Skin epidermis (tissue), 12 donors: ENCODE data around the gene GIGYF2.
"Not testable (repeated sequence)": the region's sequence is repeated elsewhere in the genome, so short reads cannot be mapped to it uniquely, and the experiment has no call there.

Experiments
- H3K27ac ChIP-seq, 21 experiments: fragments of 200-600 bp; sonication (generic) in 11 of 21; one replicate each; pipeline ENCODE4 v1.5.0; 2020; ENCODE audit warnings: mild to moderate bottlenecking in 3 of 21, inconsistent platforms in 2 of 21, moderate library complexity in 2 of 21
- H3K4me3 ChIP-seq, 7 experiments: fragments of 200-600 bp; sonication (generic) in 2 of 7; one replicate each; pipeline ENCODE4 v1.5.0; 2020; ENCODE audit warnings: inconsistent platforms in 2 of 7, mild to moderate bottlenecking in 2 of 7, moderate library complexity in 1 of 7

The GIGYF2 gene

DNA sequence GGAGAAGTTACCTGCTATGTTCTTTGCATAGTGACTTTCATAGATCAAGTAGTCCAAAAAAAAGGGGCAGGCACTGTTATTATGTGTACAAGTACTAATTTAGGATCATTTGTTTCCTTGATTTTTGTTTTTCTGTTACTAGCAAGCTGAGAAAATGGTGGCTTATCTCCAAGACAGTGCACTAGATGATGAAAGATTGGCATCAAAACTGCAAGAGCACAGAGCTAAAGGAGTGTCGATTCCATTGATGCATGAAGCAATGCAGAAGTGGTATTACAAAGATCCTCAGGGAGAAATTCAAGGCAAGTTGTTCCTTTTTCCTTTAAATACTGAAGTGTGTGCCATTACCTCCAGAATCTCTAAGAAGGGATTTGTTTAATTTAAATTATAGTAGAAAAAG is 98.8 kb downstream of the GIGYF2 start:
- Histone ChIP-seq H3K27ac (no peak overlapping the region), H3K4me3 (no peak overlapping the region)

DNA sequence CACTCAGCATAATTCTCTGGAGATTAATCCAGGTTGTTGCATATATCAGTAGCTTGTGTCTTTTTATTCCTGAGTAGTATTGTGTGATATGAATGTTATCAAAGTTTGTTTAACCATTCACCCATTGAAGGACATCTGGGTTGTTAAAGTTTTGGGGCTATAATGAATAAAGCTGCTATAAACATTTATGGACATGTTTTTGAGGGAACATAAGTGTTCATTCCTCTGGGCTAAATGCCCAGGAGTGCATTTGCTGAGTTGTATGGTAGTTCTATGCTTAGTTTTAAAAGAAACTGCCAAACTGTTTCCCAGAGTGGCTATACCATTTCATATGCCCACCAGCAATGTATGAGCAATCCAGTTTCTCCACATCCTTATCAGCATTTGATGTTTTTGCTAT is 101.1 kb downstream of the GIGYF2 start:
- H3K27ac ChIP-seq: no peak overlapping the region
- no peak overlapping the region for H3K4me3 ChIP-seq

DNA sequence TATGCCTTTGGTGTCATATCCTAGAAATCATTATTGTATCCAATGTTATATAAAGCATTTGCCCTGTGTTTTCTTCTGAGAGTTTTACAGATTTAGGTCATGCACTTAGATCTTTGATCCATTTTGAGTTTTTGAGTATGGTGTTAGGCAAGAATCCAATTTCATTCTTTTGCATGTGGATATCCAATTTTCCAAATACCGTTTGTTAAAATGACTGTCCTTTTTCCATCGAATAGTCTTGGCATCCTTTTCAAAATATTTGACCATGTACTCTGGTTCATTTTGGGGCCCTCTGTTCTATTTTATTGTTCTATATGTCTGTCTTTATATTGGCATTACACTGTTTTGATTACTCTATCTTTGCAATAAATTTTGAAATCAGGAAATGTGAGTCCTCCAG is 103.0 kb downstream of the GIGYF2 start:
- no peak overlapping the region for H3K4me3 ChIP-seq

DNA sequence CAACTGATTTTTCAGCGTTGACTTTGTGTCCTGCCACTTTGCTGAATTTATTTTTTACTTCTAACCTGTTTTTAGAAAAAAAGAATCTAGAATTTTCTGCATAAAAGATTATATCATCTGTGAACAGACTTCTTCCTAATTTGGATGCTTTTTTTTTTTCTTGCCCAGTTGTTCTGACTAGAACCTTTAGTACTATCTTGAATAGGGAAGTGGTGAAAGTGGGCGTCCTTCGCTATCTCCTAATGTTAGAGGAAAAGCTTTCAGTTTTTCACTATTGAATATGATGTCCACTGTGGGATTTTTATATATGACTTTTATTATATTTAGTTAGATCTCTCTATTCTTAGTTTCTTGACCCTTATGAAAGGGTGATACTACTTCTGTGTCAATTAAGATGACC is 105.0 kb downstream of the GIGYF2 start:
- Histone ChIP-seq H3K4me3 (no peak overlapping the region), H3K27ac (no peak overlapping the region)

More for the DNA sequence above, 103.0 kb downstream of the GIGYF2 start:
- no peak overlapping the region for H3K27ac ChIP-seq

DNA sequence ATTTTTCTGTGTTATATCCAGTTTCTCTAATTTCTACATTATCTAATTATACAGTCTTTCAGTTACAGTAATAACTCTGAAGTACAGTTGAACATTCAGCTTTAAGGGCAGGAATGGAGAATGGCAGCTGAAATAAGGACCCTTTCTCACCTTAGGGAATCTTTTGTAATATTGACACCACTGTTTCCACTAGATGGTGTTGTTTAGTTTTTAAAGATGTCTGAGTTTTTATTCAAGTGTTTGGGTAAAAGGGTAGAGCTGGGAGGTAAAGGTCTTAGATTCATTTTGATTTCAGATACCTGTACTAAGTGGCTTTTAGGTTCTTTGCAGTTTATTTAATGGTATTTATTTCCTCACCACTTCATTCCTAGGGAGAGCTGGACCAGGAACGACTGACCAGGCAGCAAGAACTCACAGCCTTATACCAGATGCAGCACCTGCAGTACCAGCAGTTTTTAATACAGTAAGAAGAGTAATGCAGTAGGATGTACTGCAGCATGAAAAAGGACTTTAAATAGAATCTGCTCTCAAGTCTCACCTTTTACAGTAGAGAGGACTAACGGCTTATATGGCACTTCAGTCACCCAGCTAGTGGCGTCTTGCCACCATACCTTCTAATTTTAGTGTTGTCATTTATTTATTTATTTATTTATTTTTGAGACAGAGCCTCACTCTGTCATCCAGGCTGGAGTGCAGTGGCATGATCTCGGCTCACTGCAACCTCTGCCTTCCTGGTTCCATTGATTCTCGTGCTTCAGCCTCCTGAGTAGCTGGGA is 112.4 kb downstream of the GIGYF2 start:
- H3K4me3 ChIP-seq: no peak overlapping the region
- no peak overlapping the region for H3K27ac ChIP-seq

DNA sequence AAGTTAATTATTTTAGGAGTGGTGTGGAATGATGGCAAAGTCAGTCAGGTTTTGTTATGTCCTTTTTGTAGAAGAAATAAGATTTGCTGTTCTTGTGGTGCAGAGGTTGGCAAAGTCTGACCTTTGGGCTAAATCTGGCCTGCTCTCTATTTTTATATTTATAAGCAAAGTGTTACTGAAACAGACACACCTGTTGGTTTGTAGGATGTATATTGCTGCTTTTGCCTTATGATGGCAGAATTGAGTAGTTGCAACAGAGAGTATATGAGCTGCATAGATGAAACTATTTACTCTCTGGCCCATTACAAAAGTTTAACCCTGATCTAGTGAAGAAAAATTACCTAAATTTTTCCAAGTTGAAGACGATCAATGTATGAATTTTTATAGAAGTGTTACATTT is 113.3 kb downstream of the GIGYF2 start:
- Histone ChIP-seq H3K27ac (no peak overlapping the region), H3K4me3 (no peak overlapping the region)

DNA sequence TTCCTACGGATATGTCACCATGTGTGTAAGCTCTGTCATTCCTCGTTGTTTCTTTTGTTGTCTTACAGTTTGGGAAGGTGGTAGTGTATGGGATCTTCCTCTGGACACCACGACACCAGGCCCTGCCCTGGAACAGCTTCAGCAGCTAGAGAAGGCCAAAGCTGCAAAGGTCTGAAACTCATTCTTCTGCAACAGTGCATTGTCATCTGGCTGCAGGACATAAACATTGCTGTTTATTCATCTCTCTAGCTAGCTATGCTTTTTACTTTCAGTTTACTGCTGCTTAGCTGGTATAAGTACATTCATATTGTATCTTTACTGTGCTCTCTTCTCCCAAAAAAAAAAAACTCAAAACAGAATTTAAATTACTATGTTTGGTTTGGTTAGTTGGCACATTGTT is 118.4 kb downstream of the GIGYF2 start:
- H3K4me3 ChIP-seq: no peak overlapping the region
- H3K27ac ChIP-seq: no peak overlapping the region

DNA sequence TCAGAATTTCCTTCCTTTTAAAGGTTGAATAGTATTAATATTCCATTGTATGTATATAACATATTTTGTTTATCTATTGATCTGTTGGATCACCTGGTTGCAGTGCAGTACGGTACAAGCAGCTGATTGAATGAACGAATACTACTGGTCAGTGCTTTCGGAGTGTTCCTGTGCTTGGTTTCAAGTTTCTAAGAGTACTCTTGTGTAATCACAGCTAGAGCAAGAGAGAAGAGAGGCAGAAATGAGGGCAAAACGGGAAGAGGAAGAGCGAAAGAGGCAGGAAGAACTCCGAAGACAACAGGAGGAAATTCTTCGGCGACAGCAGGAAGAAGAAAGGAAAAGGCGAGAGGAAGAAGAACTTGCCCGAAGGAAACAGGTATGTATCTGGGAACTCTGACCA is 119.5 kb downstream of the GIGYF2 start:
- Histone ChIP-seq H3K4me3 (no peak overlapping the region), H3K27ac (no peak overlapping the region)

DNA sequence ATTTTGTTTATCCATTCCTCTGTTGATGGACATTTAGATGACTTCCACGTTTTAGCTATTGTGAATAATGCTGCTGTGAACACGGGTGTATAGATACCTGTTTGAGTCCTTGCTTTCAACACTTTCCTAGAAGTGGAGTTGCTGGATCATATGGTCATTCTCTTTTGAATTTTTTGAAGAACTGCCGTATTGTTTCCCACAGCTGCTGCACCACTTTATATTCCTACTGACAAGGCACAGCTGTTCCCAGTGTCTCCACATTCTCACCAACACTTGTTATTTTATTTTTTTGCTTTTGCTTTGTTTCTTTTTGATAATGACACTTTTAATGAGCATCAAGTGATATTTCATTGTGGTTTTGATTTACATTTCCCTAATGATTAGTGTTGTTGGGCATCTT is 120.6 kb downstream of the GIGYF2 start:
- Histone ChIP-seq H3K4me3 (no peak overlapping the region), H3K27ac (no peak overlapping the region)

DNA sequence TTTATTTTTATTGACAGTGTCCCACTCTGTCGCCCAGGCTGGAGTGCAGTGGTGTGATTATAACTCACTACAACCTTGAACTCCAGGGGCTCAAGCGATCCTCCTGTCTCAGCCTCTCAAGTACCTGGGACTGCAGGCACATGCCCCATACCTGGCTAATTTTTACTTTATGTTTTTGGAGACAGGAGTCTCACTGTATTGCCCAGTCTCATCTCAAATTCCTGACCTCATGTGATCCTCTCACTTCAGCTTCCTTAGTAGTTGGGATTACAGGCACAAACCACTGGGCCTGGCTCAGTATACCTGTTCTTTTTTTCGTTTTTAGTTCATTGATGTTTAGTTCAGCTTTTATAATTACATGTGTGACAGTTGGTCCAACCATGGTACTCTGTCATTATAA is 132.9 kb downstream of the GIGYF2 start:
- H3K4me3 ChIP-seq: no peak overlapping the region
- H3K27ac ChIP-seq: no peak overlapping the region

DNA sequence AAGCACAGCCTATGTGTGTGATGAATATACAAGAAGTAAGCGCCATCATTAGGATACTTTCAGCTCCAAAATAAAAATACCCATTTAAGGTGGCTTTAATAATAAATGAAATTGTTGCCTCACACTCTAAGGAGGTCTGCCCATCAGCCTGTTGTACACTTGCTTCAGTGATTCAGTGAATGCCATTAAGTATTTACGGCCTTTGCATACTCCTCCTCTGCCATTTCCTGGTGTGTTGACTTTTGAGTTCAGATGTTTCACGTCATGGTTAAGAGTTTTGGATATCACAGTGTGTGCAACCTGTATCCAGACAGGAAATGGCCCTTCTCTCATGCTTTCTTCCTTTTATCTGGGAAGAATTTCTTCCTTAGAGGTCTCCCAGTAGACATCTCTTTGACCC is 134.4 kb downstream of the GIGYF2 start:
- Histone ChIP-seq H3K27ac (no peak overlapping the region), H3K4me3 (no peak overlapping the region)

DNA sequence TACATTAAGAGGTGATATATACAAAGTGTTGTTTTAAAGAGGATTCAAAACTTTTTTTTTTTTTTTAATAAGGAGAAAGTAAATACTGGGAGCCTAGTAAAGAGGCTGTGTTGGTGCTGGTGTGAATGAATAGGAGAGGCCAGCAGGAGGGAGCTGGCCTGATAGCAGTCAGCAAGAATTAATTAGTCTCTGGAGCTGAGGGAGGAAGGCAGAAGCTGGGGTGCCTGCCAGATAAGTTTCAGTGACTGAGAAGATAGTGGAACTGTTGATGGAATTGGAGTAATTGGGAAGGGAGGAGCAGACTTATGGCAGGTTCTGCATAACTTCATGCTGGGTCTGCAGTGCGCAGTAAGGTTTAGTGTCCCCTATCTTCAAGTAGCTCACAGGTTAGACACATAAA is 136.7 kb downstream of the GIGYF2 start:
- Histone ChIP-seq H3K4me3 (no peak overlapping the region), H3K27ac (no peak overlapping the region)

DNA sequence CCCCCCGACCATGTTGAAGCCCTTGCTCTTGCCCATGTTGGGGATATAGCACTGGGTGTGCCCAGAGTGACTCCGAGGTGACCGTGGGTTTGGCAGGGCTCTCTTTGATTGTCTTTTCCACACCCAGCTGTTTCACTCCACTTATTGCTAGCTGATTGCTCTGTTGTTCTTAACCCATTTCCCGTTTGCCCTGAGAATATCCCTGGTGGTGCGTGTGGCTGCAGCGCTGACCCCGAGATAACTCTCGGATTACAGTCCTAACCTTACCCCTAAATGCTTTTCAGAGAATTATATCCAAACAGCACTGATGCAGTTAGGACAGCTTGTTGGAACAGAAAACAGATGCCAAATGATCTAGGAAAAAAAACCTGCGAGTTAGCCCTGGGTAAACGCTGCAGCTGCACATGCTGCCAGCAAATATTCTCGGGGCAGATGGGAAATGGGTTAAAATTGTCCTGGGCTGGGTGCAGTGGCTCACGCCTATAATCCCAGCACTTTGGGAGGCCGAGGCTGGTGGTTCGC is 138.6 kb downstream of the GIGYF2 start:
- Histone ChIP-seq H3K27ac (no peak overlapping the region), H3K4me3 (no peak overlapping the region)

DNA sequence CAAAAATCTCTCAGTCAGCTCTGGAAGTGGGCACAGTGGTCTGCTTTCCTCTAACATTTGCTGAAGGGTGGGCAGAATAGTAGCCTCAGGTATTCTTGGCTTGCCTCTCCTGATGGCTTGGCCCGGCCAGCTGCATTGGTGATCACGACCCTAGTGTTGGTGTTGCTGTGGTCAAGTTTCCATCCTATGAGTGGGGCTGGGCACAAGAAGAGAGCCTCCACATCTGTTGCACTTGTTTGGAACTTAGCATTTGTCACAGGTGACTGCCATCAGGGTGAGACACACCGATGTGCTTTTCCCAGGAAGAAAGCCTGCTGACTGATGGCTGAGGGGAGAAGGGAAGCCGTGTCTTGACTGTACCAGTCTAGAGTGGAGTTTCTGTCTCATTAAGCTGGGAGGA is 139.8 kb downstream of the GIGYF2 start:
- Histone ChIP-seq H3K4me3 (no peak overlapping the region), H3K27ac (peak overlapping the region in 3 of 21 experiments; percentile 12 to 65 (median 55))

DNA sequence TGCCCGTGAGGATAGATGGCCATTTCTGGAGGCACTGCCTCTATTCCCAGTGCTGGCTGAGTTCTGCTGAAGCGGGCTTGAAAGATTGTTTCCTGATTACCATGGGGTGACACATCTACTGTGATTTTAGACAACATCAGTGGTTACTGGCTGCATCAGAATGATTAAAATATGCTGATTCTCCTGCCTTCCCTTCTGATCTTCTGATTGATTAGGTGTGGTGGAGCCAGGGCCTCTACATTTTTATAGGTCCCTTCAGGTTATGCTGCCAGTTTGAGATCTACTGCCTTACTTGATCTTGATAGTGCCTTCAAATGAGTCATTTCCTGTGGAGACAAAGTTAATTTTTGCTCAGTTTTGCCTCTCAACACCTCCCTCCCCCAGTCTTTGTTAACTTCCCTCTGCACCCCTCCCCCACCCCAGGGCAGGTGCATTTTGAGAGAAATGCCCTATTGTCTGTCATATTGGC is 141.3 kb downstream of the GIGYF2 start:
- Histone ChIP-seq H3K4me3 (no peak overlapping the region), H3K27ac (peak overlapping the region in 7 of 21 experiments; percentile 10 to 65 (median 31))

DNA sequence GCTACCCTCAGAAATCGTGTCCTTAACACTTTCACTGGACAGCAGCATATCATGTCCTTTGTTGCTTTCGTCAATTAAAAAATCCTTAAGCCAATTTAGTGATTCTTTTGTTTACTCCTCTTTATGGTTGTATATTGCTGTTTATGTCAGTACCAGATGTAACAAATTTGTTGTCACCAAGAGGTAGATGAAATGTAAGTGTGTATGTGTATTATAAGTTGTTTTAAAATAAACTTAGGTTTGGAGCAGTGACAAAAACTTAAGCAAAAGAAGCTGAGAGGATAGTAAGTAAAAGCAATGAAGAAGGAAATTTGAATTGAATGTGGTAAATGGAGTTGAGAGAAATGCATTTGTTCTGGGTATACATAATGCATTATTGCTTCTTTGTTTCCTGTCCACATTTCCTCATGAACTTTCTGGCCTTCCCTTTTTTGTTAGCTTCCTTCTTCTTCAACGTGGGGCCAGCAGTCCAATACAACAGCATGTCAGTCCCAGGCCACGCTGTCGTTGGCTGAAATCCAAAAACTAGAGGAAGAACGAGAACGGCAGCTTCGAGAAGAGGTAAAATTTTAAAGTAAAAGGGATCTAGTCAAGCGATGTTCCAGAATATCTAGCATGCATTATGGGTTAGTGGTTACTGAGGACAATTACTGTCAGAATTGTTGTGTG is 142.4 kb downstream of the GIGYF2 start:
- H3K27ac ChIP-seq: peak overlapping the region in 4 of 21 experiments; percentile 10 to 65 (median 46)

DNA sequence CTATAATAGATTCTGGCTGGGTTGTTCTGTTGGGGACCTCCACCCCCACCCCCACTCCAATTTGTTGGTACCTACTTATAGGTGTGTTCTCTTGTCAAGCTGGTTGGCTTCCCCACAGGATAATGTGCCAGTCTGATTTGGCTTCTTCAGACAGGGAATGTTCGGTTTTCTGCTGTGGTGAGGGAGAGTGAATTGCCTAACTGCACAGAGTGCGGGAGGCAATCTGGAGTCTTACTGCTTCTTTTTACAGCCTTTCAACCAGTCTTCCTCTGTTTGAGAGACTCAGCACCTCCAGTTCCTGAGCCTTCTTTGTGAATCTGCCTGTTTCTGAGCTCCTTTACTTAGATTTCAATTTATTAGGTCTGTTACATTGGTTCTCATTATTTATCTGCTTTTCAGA is 145.6 kb downstream of the GIGYF2 start:
- H3K4me3 ChIP-seq: no peak overlapping the region
- no peak overlapping the region for H3K27ac ChIP-seq

More for the DNA sequence above, 142.4 kb downstream of the GIGYF2 start:
- H3K4me3 ChIP-seq: no peak overlapping the region

DNA sequence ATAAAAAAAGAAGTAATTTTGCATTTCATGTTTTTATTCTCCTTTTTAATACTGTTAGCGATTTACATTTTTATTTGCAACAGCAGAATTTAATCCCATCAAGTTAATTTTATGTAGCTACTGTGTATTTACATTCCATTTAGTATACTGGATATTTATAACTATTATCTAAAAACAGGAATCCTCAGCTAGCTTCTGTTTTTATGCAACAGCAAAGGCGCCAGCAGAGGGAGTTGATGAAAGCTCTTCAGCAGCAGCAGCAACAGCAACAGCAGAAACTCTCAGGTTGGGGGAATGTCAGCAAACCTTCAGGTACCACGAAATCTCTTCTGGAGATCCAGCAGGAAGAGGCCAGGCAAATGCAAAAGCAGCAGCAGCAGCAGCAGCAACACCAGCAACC is 146.7 kb downstream of the GIGYF2 start:
- Histone ChIP-seq H3K4me3 (no peak overlapping the region), H3K27ac (no peak overlapping the region)

DNA sequence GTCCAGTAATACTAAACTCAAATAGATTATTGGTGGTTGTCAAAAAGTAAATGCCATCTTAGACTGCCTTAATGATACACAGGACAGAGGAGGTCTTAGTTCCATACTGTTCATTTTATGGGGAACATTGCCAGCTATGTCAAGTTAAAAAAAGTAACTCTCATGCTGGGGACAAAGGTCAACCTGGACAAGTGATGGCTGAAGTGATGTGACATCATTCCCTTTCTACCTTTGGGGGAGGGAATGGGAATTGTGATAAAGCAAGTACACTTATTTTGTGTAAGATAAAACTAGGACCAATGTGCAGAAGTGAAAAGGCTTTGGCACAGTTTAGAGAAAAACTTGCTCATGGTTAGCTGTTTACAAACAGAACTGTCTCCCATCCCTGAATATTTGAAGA is 148.9 kb downstream of the GIGYF2 start:
- no peak overlapping the region for H3K27ac ChIP-seq

DNA sequence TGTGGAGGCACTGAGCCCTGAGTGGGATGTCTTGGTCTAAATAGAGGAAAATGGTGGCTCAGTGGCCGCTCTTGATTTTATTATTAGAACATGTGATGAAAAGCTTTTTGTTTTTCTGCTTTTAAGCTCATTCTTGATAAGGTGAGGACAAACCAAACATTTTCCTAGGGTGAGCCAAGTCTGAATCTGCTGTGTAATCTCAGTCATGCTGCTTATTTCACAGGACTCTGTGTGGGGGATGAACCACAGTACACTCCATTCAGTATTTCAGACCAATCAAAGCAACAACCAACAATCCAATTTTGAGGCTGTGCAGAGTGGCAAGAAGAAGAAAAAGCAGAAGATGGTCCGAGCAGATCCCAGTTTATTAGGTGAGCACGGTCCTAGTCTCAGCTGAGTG is 152.9 kb downstream of the GIGYF2 start:
- no peak overlapping the region for H3K27ac ChIP-seq
- H3K4me3 ChIP-seq: no peak overlapping the region

More for the DNA sequence above, 148.9 kb downstream of the GIGYF2 start:
- no peak overlapping the region for H3K4me3 ChIP-seq

DNA sequence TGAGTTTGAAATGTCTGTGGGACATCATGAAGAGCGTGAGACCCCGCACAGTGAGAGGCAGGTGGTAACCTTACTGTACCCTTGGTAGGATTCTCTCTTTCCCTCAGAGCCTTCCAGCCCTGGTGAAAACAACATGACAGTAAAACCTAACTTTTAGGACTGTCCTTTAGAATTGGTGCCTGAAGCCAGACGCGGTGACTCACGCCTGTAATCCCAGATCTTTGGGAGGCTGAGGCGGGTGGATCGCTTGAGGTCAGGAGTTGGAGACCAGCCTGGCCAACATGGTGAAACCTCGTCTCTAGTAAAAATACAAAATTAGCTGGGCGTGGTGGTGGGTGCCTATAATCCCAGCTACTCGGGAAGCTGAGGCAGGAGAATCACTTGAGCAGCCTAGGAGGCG is 154.9 kb downstream of the GIGYF2 start:
- H3K4me3 ChIP-seq, H3K27ac ChIP-seq: not testable (repeated sequence)
